ENCODE measurements around the gene PPM1H.

DNA sequence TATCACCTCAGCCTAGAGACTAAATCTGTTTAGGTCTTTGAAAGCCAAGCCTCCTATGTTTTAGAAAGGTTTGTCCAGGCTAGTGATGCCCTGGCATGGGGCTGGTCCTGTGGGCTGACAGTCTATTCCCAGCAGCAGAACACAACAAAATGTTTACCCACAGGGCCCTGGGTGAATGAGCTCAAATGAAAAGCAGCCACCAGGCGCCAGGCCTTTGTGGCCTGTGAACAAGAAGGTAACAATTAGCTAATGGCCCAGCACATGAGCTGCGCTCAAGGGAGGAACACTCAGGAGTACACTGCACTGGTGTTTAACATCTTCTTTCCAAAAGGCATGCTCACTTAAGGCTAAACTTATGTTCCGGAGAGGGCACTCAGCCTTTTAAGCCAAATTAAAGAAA, 266.2 kb downstream of the PPM1H start:
- TF ChIP-seq, protein P1, sequence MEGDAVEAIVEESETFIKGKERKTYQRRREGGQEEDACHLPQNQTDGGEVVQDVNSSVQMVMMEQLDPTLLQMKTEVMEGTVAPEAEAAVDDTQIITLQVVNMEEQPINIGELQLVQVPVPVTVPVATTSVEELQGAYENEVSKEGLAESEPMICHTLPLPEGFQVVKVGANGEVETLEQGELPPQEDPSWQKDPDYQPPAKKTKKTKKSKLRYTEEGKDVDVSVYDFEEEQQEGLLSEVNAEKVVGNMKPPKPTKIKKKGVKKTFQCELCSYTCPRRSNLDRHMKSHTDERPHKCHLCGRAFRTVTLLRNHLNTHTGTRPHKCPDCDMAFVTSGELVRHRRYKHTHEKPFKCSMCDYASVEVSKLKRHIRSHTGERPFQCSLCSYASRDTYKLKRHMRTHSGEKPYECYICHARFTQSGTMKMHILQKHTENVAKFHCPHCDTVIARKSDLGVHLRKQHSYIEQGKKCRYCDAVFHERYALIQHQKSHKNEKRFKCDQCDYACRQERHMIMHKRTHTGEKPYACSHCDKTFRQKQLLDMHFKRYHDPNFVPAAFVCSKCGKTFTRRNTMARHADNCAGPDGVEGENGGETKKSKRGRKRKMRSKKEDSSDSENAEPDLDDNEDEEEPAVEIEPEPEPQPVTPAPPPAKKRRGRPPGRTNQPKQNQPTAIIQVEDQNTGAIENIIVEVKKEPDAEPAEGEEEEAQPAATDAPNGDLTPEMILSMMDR (IDR thresholded peaks at IDR 0.05), result no peak
- TF ChIP-seq POLR2A (IDR thresholded peaks at IDR 0.05), result no peak

Measured in heart left ventricle (tissue), 13 donors.